HFF-Myc (cell line): Measurements from ENCODE around the gene GPR137C.

Experiments used
- DNase-seq: peaks from one replicate; pipeline ENCODE4 v3.0.0-alpha.2; 2011; ENCODE audit warnings: low read depth; ENCODE audit errors: extremely low read depth
- H3K4me3 ChIP-seq: replicated peaks from 2 replicates; pipeline ENCODE4 v1.5.1; 2011; ENCODE audit warnings: low read depth, mild to moderate bottlenecking, control low read depth, low read length
- TF ChIP-seq, protein P1 (sequence below): IDR thresholded peaks from 2 replicates; pipeline ENCODE4 v1.5.1; 2012; ENCODE audit warnings: mild to moderate bottlenecking, low read depth, low read length, control low read depth; ENCODE audit errors: missing control alignments

Gene GPR137C

GRCh38 chr14:52531481-52531880 is 21.2 kb upstream of the GPR137C start:
- DNase-seq: no peak
- TF ChIP-seq, protein P1, sequence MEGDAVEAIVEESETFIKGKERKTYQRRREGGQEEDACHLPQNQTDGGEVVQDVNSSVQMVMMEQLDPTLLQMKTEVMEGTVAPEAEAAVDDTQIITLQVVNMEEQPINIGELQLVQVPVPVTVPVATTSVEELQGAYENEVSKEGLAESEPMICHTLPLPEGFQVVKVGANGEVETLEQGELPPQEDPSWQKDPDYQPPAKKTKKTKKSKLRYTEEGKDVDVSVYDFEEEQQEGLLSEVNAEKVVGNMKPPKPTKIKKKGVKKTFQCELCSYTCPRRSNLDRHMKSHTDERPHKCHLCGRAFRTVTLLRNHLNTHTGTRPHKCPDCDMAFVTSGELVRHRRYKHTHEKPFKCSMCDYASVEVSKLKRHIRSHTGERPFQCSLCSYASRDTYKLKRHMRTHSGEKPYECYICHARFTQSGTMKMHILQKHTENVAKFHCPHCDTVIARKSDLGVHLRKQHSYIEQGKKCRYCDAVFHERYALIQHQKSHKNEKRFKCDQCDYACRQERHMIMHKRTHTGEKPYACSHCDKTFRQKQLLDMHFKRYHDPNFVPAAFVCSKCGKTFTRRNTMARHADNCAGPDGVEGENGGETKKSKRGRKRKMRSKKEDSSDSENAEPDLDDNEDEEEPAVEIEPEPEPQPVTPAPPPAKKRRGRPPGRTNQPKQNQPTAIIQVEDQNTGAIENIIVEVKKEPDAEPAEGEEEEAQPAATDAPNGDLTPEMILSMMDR: no peak
- H3K4me3 ChIP-seq: no peak overlapping the region

DNA sequence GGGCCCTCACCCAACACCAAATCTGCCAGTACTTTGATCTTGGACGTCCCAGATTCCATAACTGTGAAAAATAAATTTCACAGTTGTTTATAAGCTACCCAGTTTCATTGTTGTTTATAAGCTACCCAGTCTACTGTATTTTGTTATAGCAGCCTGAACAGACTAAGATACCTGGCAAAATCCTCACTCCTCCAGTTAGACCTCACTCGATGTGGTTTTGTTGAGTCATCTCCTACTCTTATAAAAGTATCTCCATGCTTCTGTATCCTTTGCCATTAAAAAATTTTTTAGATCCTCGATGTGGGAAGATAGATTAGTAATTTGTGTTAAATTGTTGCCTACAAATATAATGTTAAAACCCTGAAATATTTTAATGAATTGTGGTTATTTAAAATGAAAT is 16.4 kb upstream of the GPR137C start:
- no peak overlapping the region for H3K4me3 ChIP-seq
- TF ChIP-seq, protein P1: no peak
- DNase-seq: no peak

DNA sequence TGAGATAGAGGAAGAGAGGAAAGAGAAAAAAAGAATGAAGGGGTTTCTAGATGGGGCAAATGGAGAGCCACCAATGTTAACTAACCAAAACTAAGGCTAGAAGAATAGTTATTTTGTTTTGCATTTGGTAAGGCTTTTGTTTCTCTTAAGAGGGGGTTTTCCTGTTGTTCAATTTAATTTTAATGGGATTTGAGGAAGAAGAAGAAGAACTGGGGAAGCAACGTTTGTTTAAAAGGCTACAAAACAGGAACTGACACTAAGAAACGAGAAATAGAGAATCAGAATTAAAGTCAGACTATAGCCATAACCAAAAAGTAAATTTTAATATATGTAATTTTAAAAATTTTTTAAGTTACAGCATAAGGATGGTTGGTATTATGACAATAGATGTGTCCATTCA is 14.0 kb upstream of the GPR137C start:
- TF ChIP-seq, protein P1: no peak
- DNase-seq: no peak
- H3K4me3 ChIP-seq: no peak overlapping the region

GRCh38 chr14:52545584-52546317 is 6.9 kb upstream of the GPR137C start:
- DNase-seq: no peak
- TF ChIP-seq, protein P1: no peak
- no peak overlapping the region for H3K4me3 ChIP-seq

- DNase-seq: no peak
- H3K4me3 ChIP-seq: no peak overlapping the region
- TF ChIP-seq, protein P1: no peak
Observed at GRCh38 chr14:52546318-52546670, 6.3 kb upstream of the GPR137C start.

DNA sequence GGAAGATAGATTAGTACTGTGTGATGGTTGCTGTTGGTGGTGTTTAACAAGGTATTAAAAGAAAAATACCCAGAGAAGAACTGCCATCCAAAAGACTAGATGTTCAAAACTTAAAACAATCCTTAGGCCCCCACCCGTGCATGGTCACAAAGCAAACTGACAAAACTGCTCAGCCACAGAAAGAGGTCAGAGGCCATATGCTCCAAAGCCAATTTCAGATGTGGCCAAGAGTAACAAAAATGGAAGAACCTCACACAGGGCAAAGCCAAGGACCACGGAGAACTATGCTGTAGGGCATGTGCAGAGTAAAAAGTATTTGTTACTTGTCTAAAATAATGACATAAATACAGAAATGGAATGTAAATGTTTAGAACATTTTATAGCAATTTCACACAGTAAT is 5.6 kb upstream of the GPR137C start:
- H3K4me3 ChIP-seq: no peak overlapping the region
- TF ChIP-seq, protein P1: no peak
- DNase-seq: no peak

- DNase-seq: no peak
- H3K4me3 ChIP-seq: no peak overlapping the region
- TF ChIP-seq, protein P1: no peak
Observed at GRCh38 chr14:52547526-52547925, 5.1 kb upstream of the GPR137C start.
